ENCODE measurements around the gene ZCCHC10. TPM values are rescaled to one million over a fixed set of nuclear protein-coding genes. Genes with fewer than 3 reads are reported as not detected.
A peak's percentile ranks its signal among the peaks of the same experiment; 100 is the strongest.

ZCCHC10 gene
- total and polyA plus RNA-seq, 9 of the 15 experiments (the other 6 are each of a cell fraction or from before 2014, with no cell fraction given): 11.9 to 146 (median 51.8) TPM

GRCh38 chr5:133029416-133029815 is 3.1 kb upstream of the ZCCHC10 start:
- Histone ChIP-seq H3K27ac (ENCODE audit: extremely low read depth, low read depth, low read length) (no peak overlapping the region), H3K79me2 (ENCODE audit: control insufficient read depth, insufficient read depth, low read length) (peaks cover 18% of the 10 kb centered on the region), H2AFZ (ENCODE audit: low read depth, low read length) (0 out of 2 replicates have a peak overlapping the region, but pooled peaks have one; percentile 3), H3K9me3 (replicated peaks; ENCODE audit: control insufficient read depth, insufficient read depth, low read depth, low read length) (no peaks in the 10 kb centered on the region), H3K36me3 (ENCODE audit: control insufficient read depth, insufficient read depth, low read length) (peaks cover 1% of the 10 kb centered on the region; the same call in 1 of the 3 replicates), H3K4me1 (replicated peaks in 1 of 2; ENCODE audit: control insufficient read depth in 2 of 2, insufficient read depth in 2 of 2, low read length in 2 of 2) (peaks cover 9 to 14% of the 10 kb centered on the region in 2 experiments; a peak in 4 of 5 replicates), H4K20me1 (replicated peaks; ENCODE audit: control insufficient read depth, insufficient read depth, low read length) (no peaks in the 10 kb centered on the region), H3K4me2 (ENCODE audit: insufficient read depth, low read length) (no peak overlapping the region), H3K4me3 (no peak overlapping the region), H3K9ac (ENCODE audit: insufficient read depth in 1 of 2, low read depth in 2 of 2, low read length in 2 of 2) (no peak overlapping the region), H3K9me1 (ENCODE audit: control insufficient read depth, insufficient read depth, low read length) (no peaks in the 10 kb centered on the region), H3K27me3 (ENCODE audit: control insufficient read depth in 2 of 2, insufficient read depth in 2 of 2, low read length in 2 of 2) (no peaks in the 10 kb centered on the region)
- ChIA-PET POLR2A (interaction anchor here (1.2 kb wide), 1 partner anchor 14 kb away, joined by 4 read pairs; no protein-coding TSS in a partner anchor), CTCF (ENCODE audit: low intra/inter-chr PET ratio) (no interaction called here)
- intact Hi-C loops (cut with micrococcal nuclease): no loop called here
- no TSS peak for BruUV-seq (replicated peaks)
- FAIRE-seq: no peak
- 63% methylated on average over 1 of the region's 1 CpG for WGBS (ENCODE audit: insufficient coverage, low coverage, missing lambda C conversion rate)
- no peak for ATAC-seq
- in situ Hi-C loops (cut with MboI): no loop called here
- DNase-seq (ENCODE audit: extremely low read depth in 1 of 4, low spot score in 3 of 4): no peak
- peak; percentile 57; the same call in 1 of the 2 replicates for TF ChIP-seq CEBPB (tag; IDR thresholded peaks at IDR 0.05)
- no peak for TF ChIP-seq CEBPG (CRISPR knock-in tag; IDR thresholded peaks at IDR 0.05)
- peak in 1 of 2 experiments; percentile 41; a peak in 1 of 4 replicates for TF ChIP-seq CEBPG (tag; conservative IDR thresholded peaks at IDR 0.05 in 1 of 2, IDR thresholded peaks at IDR 0.05 in 1 of 2)
- TF ChIP-seq SRSF3 (IDR thresholded peaks at IDR 0.05; ENCODE audit: insufficient read depth, low read length): no peak

- H3K9me1 ChIP-seq (ENCODE audit: control insufficient read depth, insufficient read depth, low read length): no peaks in the 10 kb centered on the region
- H3K9me3 ChIP-seq (replicated peaks; ENCODE audit: control insufficient read depth, insufficient read depth, low read depth, low read length): no peaks in the 10 kb centered on the region
- H3K79me2 ChIP-seq (ENCODE audit: control insufficient read depth, insufficient read depth, low read length): peaks cover 37% of the 10 kb centered on the region
- FAIRE-seq (no peak), DNase-seq (ENCODE audit: extremely low read depth in 1 of 4, low spot score in 3 of 4) (no peak), ATAC-seq (no peak)
- H3K9ac ChIP-seq (ENCODE audit: insufficient read depth in 1 of 2, low read depth in 2 of 2, low read length in 2 of 2): peak overlapping the region; percentile 55 to 66; a peak in 2 of 4 replicates
- ChIA-PET CTCF (ENCODE audit: low intra/inter-chr PET ratio) (no interaction called here), POLR2A (interaction anchor here (1.4 kb wide), 1 partner anchor 12 kb away, joined by 4 read pairs; no protein-coding TSS in a partner anchor)
- intact Hi-C loops (cut with micrococcal nuclease): loop anchor here (1.0 kb wide), 1 partner anchor 25 kb away; no protein-coding TSS in a partner anchor
- peak overlapping the region; percentile 87 for H3K4me3 ChIP-seq
- peak overlapping the region; percentile 74 for H3K4me2 ChIP-seq (ENCODE audit: insufficient read depth, low read length)
- H4K20me1 ChIP-seq (replicated peaks; ENCODE audit: control insufficient read depth, insufficient read depth, low read length): no peaks in the 10 kb centered on the region
- H3K4me1 ChIP-seq (replicated peaks in 1 of 2; ENCODE audit: control insufficient read depth in 2 of 2, insufficient read depth in 2 of 2, low read length in 2 of 2): peaks cover 5 to 9% of the 10 kb centered on the region in 2 experiments; a peak in 4 of 5 replicates
- H3K27me3 ChIP-seq (ENCODE audit: control insufficient read depth in 2 of 2, insufficient read depth in 2 of 2, low read length in 2 of 2): no peaks in the 10 kb centered on the region
- BruUV-seq (replicated peaks): TSS peak; percentile 72
- H3K36me3 ChIP-seq (ENCODE audit: control insufficient read depth, insufficient read depth, low read length): peaks cover 18% of the 10 kb centered on the region; the same call in 1 of the 3 replicates
- in situ Hi-C loops (cut with MboI): no loop called here
- H2AFZ ChIP-seq (ENCODE audit: low read depth, low read length): peak overlapping the region; percentile 93
- H3K27ac ChIP-seq (ENCODE audit: extremely low read depth, low read depth, low read length): peak overlapping the region; percentile 62; the same call in 2 of the 3 replicates
- 39% methylated on average over 3 of the region's 15 CpGs for WGBS (ENCODE audit: insufficient coverage, low coverage, missing lambda C conversion rate)
- no peak for TF ChIP-seq PRDM10 (IDR thresholded peaks at IDR 0.05; ENCODE audit: partially characterized antibody)
- 0 out of 4 replicates have a peak, but pooled peaks of 1 of the 2 experiments have one; percentile 10 for TF ChIP-seq NONO (IDR thresholded peaks at IDR 0.05; ENCODE audit: low read depth in 2 of 2, low read length in 1 of 2)
- TF ChIP-seq NR4A1 (CRISPR knock-in tag; IDR thresholded peaks at IDR 0.05): no peak
- no peak for TF ChIP-seq NR4A1 (tag; IDR thresholded peaks at IDR 0.05)
- no peak for TF ChIP-seq NR1H2 (CRISPR knock-in tag; IDR thresholded peaks at IDR 0.05)
- no peak for TF ChIP-seq KDM2B (CRISPR knock-in tag; IDR thresholded peaks at IDR 0.05)
- TF ChIP-seq SUPT5H (IDR thresholded peaks at IDR 0.05): no peak
- TF ChIP-seq ZNF175 (CRISPR knock-in tag; IDR thresholded peaks at IDR 0.05; ENCODE audit: low read depth): no peak
These were observed 360 bp upstream of the ZCCHC10 start for GRCh38 chr5:133026664-133027153.
